Activated CD8-positive, alpha-beta T cell treated with anti-CD3 and anti-CD28 coated beads for 36 hours (primary cell): ENCODE results near the gene MED15. TPM values are rescaled to one million over a fixed set of nuclear protein-coding genes. Genes with fewer than 3 reads are reported as not detected.

ENCODE experiments used
- ATAC-seq: fragments of 200-7000 bp; cut with Tn5 transposase; one replicate; pipeline ENCODE4 v1.10.0; 2021; ENCODE audit warnings: mild to moderate bottlenecking, moderate library complexity
- CTCF ChIA-PET: fragments of 350-600 bp; sonication (Branson Sonifier 250); formaldehyde crosslinking; loops from one replicate; lab custom pipeline; 2021; ENCODE audit warnings: antibody characterized with exemption; lab: Charles Lee
- POLR2A ChIA-PET: fragments of 350-600 bp; sonication (Branson Sonifier 250); formaldehyde crosslinking; loops from one replicate; lab custom pipeline; 2021; ENCODE audit warnings: antibody characterized with exemption; lab: Charles Lee
- DNase-seq: peaks from one replicate; pipeline ENCODE4 v3.0.0-alpha.2; 2020
- H3K27ac Mint-ChIP-seq: one replicate; pipeline ENCODE4 v1.8.0; 2021; ENCODE audit warnings: mild to moderate bottlenecking, mixed read lengths
- H3K27me3 Mint-ChIP-seq: one replicate; pipeline ENCODE4 v1.8.0; 2021; ENCODE audit warnings: mixed read lengths
- H3K36me3 Mint-ChIP-seq: one replicate; pipeline ENCODE4 v1.8.0; 2021; ENCODE audit warnings: low read depth, mixed read lengths
- H3K4me1 Mint-ChIP-seq: one replicate; pipeline ENCODE4 v1.8.0; 2021; ENCODE audit warnings: low read depth, mixed read lengths
- H3K4me3 Mint-ChIP-seq: one replicate; pipeline ENCODE4 v1.8.0; 2021; ENCODE audit warnings: mild to moderate bottlenecking, moderate library complexity, mixed read lengths
- H3K9me3 Mint-ChIP-seq: one replicate; pipeline ENCODE4 v1.8.0; 2021; ENCODE audit warnings: mixed read lengths
- intact Hi-C: fragments of 100-400 bp; cut with micrococcal nuclease; formaldehyde crosslinking; loops from one replicate; pipeline ENCODE4 v1.10.0; 2022
- total RNA-seq, 2 experiments: library from RNA; stranded (reverse); gene quantifications; one replicate each; pipeline ENCODE4 v1.2.3, GENCODE V29; 2021
- TF ChIP-seq, protein P1 (sequence below): fragments of 200-600 bp; IDR thresholded peaks from one replicate; pipeline ENCODE4 v1.8.0; 2022; ENCODE audit warnings: antibody characterized with exemption, mild to moderate bottlenecking

MED15 gene
- total RNA-seq, 2 experiments from 2014 or later: 110 to 118 TPM

DNA sequence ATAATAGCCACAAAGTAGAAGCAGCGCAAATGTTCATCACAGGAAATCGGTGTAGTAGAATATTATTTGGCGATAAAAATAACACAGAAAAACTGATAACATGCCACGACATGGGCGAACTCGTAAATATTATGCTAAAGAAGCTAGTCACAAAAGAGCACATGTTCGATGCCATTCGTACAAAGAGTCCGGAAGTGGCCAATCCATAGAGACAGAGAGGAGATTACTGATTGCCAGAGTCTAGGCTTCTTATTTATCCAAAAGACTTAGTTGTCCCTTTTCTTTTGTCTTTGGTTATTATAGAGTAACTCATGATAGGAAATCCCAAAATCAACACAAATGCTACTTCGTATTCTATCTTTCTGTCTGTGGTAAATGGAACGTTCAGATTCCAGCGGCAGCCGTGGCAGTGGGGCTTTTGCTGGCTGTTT lies 56.5 kb downstream of the MED15 start:
- TF ChIP-seq, protein P1, sequence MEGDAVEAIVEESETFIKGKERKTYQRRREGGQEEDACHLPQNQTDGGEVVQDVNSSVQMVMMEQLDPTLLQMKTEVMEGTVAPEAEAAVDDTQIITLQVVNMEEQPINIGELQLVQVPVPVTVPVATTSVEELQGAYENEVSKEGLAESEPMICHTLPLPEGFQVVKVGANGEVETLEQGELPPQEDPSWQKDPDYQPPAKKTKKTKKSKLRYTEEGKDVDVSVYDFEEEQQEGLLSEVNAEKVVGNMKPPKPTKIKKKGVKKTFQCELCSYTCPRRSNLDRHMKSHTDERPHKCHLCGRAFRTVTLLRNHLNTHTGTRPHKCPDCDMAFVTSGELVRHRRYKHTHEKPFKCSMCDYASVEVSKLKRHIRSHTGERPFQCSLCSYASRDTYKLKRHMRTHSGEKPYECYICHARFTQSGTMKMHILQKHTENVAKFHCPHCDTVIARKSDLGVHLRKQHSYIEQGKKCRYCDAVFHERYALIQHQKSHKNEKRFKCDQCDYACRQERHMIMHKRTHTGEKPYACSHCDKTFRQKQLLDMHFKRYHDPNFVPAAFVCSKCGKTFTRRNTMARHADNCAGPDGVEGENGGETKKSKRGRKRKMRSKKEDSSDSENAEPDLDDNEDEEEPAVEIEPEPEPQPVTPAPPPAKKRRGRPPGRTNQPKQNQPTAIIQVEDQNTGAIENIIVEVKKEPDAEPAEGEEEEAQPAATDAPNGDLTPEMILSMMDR: no peak
- Mint-ChIP-seq H3K9me3 (peaks cover 4% of the 10 kb centered on the region), H3K36me3 (peaks cover 79% of the 10 kb centered on the region), H3K4me1 (peaks cover 69% of the 10 kb centered on the region), H3K27me3 (no peaks in the 10 kb centered on the region), H3K4me3 (no peak overlapping the region), H3K27ac (peak overlapping the region; percentile 43)
- ATAC-seq (no peak), DNase-seq (no peak)
- ChIA-PET CTCF (interaction anchor here (0.8 to 12.5 kb wide), 27 partner anchors 10 to 171 kb away, joined by 3 to 234 read pairs (median 5); partner anchors contain the start of gene MED15), POLR2A (interaction anchor here (0.6 to 3.6 kb wide), 5 partner anchors 11 to 56 kb away, joined by 3 to 25 read pairs (median 6); partner anchors contain the start of gene MED15)
- intact Hi-C loops: no loop called here

- Mint-ChIP-seq H3K27ac (peak overlapping the region; percentile 36), H3K9me3 (no peaks in the 10 kb centered on the region), H3K4me3 (no peak overlapping the region), H3K36me3 (peaks cover 75% of the 10 kb centered on the region), H3K27me3 (no peaks in the 10 kb centered on the region), H3K4me1 (peaks cover 75% of the 10 kb centered on the region)
- ATAC-seq (peak; percentile 10), DNase-seq (peak; percentile 54)
- TF ChIP-seq, protein P1: no peak
- POLR2A ChIA-PET: interaction anchor here (1.6 to 3.6 kb wide), 5 partner anchors 9 to 57 kb away, joined by 6 to 25 read pairs (median 10); partner anchors contain the start of gene MED15
- intact Hi-C loops: no loop called here
- CTCF ChIA-PET: interaction anchor here (0.7 to 12.5 kb wide), 22 partner anchors 9 to 194 kb away, joined by 3 to 234 read pairs (median 5); partner anchors contain the start of gene MED15
Measured at GRCh38 chr22:20565079-20565734, 57.8 kb downstream of the MED15 start.

DNA sequence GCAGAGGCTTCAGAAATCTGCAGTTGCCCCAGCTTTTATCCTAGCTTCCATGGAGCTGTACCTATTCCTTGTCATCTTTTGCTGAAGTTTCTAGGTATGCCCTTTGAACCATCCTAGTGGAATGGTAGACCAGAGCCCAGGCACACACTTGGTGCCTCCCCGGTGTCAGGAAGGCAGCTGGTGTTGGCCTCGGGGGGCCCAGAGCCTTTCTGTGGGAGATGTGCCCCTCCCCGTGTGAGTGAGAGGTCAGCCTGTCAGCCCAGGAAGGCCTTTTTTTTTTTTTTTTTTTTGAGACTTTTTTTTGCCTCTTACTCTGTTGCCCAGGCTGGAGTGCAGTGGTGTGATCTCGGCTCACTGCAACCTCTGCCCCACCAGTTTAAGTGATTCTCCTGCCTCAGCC lies 58.4 kb downstream of the MED15 start:
- intact Hi-C loops: no loop called here
- no peak for DNase-seq

DNA sequence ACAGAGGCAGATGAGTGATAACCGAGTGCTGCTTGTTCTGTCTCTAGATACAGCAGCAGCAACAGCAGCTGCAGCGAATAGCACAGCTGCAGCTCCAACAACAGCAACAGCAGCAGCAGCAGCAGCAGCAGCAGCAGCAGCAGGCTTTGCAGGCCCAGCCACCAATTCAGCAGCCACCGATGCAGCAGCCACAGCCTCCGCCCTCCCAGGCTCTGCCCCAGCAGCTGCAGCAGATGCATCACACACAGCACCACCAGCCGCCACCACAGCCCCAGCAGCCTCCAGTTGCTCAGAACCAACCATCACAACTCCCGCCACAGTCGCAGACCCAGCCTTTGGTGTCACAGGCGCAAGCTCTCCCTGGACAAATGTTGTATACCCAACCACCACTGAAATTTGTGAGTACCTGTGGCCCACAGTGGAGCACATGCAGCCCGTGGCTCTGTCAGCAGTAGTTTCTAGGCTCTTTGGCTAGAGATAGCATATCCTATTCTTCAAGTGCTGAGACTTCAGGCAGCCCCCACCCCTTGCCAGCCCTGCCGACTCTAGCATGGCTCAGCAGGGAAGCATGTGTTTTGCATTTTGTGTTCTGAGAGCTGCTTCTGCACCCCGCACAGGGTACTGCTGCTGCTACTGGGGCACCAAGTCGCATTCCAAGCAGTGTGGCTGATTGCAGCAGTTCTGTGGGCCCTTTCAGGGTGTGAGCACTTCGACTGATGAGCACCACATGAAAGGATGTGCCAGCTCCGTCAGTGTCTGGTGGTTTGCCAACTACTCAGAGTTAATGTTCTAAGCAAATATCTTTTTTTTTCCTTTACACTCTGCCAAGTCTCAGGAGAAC lies 59.2 kb downstream of the MED15 start:
- ChIA-PET POLR2A (interaction anchor here (1.0 to 3.6 kb wide), 4 partner anchors 10 to 59 kb away, joined by 6 to 25 read pairs (median 12); partner anchors contain the start of gene MED15), CTCF (interaction anchor here (1.2 to 12.5 kb wide), 4 partner anchors 9 to 59 kb away, joined by 3 to 234 read pairs (median 4); partner anchors contain the start of gene MED15)
- Mint-ChIP-seq H3K27me3 (no peaks in the 10 kb centered on the region), H3K9me3 (no peaks in the 10 kb centered on the region), H3K27ac (no peak overlapping the region), H3K36me3 (peaks cover 77% of the 10 kb centered on the region), H3K4me1 (peaks cover 87% of the 10 kb centered on the region), H3K4me3 (no peak overlapping the region)
- DNase-seq: peak; percentile 69
- intact Hi-C loops: no loop called here
- TF ChIP-seq, protein P1: no peak
- ATAC-seq: peak; percentile 32

More for the DNA sequence above, 58.4 kb downstream of the MED15 start:
- ChIA-PET CTCF (interaction anchor here (1.0 to 12.5 kb wide), 10 partner anchors 10 to 133 kb away, joined by 3 to 234 read pairs (median 4); partner anchors contain the start of gene MED15), POLR2A (interaction anchor here (2.2 to 3.6 kb wide), 3 partner anchors 10 to 56 kb away, joined by 9 to 25 read pairs (median 14); no protein-coding TSS in a partner anchor)
- Mint-ChIP-seq H3K9me3 (no peaks in the 10 kb centered on the region), H3K4me3 (no peak overlapping the region), H3K4me1 (peaks cover 78% of the 10 kb centered on the region), H3K27ac (no peak overlapping the region), H3K27me3 (no peaks in the 10 kb centered on the region), H3K36me3 (peaks cover 75% of the 10 kb centered on the region)
- TF ChIP-seq, protein P1: no peak
- no peak for ATAC-seq
